ENCODE data around the gene OR51V1. TPM values are rescaled to one million over a fixed set of nuclear protein-coding genes. Genes with fewer than 3 reads are reported as not detected.
"Not testable (repeated sequence)": the region's sequence is repeated elsewhere in the genome, so short reads cannot be mapped to it uniquely, and the experiment has no call there.

Gene OR51V1
- total RNA-seq, 1 donor from 2014 or later = not detected

DNA sequence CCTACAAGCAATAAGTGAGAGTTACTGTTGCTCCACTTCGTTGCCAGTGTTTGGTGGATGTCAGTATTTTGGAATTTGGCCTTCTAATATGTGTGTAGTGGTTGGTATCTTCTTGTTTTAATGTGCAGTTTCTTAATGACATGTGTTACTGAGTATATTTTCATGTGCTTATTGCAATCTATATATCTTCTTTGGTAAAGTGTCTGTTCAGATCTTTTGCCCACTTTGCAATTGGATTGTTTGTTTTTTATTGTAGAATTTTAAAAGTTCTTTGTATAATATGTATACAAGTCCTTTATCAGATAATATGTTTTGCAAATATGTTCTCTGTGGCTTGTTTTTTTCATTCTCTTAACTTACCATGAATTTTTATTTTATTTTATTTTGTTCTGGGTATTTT is 7.7 kb downstream of the OR51V1 start:
- H3K27me3 ChIP-seq (ENCODE audit: low read depth) = no peaks in the 10 kb centered on the region
- no peak overlapping the region for H3K27ac ChIP-seq (replicated peaks)
- intact Hi-C loops (cut with micrococcal nuclease) = no loop called here
- H3K36me3 ChIP-seq = no peaks in the 10 kb centered on the region
- H3K4me1 ChIP-seq = no peaks in the 10 kb centered on the region
- H3K9me3 ChIP-seq (replicated peaks) = peaks cover 26% of the 10 kb centered on the region
- DNase-seq = no peak
- no peak overlapping the region for H3K4me3 ChIP-seq
- TF ChIP-seq, protein P1, sequence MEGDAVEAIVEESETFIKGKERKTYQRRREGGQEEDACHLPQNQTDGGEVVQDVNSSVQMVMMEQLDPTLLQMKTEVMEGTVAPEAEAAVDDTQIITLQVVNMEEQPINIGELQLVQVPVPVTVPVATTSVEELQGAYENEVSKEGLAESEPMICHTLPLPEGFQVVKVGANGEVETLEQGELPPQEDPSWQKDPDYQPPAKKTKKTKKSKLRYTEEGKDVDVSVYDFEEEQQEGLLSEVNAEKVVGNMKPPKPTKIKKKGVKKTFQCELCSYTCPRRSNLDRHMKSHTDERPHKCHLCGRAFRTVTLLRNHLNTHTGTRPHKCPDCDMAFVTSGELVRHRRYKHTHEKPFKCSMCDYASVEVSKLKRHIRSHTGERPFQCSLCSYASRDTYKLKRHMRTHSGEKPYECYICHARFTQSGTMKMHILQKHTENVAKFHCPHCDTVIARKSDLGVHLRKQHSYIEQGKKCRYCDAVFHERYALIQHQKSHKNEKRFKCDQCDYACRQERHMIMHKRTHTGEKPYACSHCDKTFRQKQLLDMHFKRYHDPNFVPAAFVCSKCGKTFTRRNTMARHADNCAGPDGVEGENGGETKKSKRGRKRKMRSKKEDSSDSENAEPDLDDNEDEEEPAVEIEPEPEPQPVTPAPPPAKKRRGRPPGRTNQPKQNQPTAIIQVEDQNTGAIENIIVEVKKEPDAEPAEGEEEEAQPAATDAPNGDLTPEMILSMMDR (IDR thresholded peaks at IDR 0.05; ENCODE audit: borderline replicate concordance) = no peak

DNA sequence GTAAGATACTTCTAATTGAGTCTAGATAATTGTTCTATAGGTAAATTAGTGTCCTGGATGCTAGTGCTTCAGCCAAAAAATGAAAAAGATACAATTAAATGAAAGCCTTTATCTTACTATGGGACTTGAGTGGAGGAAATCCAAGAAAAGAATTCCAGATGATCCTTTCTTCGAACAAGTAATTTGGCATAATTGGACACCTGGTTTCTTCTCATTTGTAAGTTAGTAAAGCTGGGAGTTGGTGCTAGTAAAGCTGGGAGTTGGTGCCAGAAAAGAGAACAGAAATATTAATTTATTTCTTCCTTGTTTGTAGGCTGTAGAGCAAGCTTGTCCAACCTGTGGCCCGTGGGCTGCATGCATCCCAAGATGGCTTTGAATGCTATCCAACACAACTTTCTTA is 12.3 kb downstream of the OR51V1 start:
- H3K9me3 ChIP-seq (replicated peaks) = peaks cover 21% of the 10 kb centered on the region
- H3K36me3 ChIP-seq = no peaks in the 10 kb centered on the region
- H3K27me3 ChIP-seq (ENCODE audit: low read depth) = no peaks in the 10 kb centered on the region
- H3K4me1 ChIP-seq = no peaks in the 10 kb centered on the region
- no peak for DNase-seq
- intact Hi-C loops (cut with micrococcal nuclease) = no loop called here
- no peak overlapping the region for H3K27ac ChIP-seq (replicated peaks)
- TF ChIP-seq, protein P1 (IDR thresholded peaks at IDR 0.05; ENCODE audit: borderline replicate concordance) = no peak
- no peak overlapping the region for H3K4me3 ChIP-seq

DNA sequence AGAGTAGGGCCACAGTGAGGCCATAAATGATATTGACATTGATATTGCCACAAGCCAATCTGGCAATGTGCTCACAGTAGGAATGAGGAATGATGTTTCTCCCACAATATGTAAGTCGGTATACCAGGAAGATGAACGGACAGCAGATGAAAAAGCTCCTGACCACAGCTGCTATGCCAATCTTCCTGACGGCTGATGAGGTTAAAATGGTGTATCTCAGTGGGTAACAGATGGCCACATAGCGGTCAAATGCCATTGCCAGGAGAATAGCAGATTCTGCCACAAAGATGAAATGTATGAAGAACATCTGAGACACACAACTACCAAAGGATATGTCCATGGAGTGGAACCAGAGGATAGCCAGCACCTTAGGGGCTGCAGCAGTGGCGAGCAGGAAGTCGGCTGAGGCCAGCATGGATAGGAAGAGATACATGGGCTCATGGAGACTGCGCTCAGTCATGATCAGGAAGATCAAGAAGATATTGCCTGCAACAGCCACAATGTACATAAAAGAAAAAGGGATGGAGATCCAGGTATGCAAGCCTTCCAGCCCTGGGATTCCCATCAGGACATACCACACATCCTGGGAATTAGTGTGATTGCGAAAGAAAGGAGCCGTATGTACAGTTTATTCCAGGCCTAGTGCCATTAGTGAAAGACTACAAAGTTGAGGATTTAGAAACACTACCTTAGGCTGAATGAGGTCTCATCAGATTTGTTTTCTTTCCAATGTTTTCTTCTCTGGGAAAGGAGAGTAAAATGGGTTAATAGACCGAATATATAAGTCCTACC is 22.2 kb downstream of the OR51V1 start:
- intact Hi-C loops (cut with micrococcal nuclease) = no loop called here
- H3K27ac ChIP-seq (replicated peaks) = no peak overlapping the region

DNA sequence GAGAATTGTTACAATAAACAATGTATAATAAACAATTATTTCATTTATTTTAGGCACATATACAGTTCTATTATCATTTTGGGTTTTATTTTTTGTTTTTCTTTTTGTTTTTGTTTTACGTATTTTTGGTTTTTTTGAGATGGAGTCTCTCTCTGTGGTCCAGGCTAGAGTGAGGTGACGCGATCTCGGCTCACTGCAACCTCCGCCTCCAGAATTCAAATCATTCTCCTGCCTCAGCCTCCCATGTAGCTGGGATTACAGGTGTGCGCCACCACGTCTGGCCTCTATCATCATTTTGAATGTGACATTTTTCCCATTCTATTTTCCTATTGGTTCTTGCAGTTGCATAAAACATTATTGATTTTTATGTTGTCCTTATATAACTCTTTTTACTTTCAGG is 25.5 kb downstream of the OR51V1 start:
- H3K27me3 ChIP-seq (ENCODE audit: low read depth) = no peaks in the 10 kb centered on the region
- no peak for DNase-seq
- TF ChIP-seq, protein P1 (IDR thresholded peaks at IDR 0.05; ENCODE audit: borderline replicate concordance) = no peak
- no peaks in the 10 kb centered on the region for H3K36me3 ChIP-seq
- intact Hi-C loops (cut with micrococcal nuclease) = no loop called here
- H3K27ac ChIP-seq (replicated peaks) = no peak overlapping the region
- H3K4me1 ChIP-seq = no peaks in the 10 kb centered on the region
- no peak overlapping the region for H3K4me3 ChIP-seq
- peaks cover 4% of the 10 kb centered on the region for H3K9me3 ChIP-seq (replicated peaks)

More for the DNA sequence above, 22.2 kb downstream of the OR51V1 start:
- Histone ChIP-seq H3K4me1 (no peaks in the 10 kb centered on the region), H3K4me3 (no peak overlapping the region), H3K9me3 (replicated peaks) (peaks cover 4% of the 10 kb centered on the region), H3K27me3 (ENCODE audit: low read depth) (no peaks in the 10 kb centered on the region), H3K36me3 (no peaks in the 10 kb centered on the region)
- TF ChIP-seq, protein P1 (IDR thresholded peaks at IDR 0.05; ENCODE audit: borderline replicate concordance) = no peak
- DNase-seq = no peak

DNA sequence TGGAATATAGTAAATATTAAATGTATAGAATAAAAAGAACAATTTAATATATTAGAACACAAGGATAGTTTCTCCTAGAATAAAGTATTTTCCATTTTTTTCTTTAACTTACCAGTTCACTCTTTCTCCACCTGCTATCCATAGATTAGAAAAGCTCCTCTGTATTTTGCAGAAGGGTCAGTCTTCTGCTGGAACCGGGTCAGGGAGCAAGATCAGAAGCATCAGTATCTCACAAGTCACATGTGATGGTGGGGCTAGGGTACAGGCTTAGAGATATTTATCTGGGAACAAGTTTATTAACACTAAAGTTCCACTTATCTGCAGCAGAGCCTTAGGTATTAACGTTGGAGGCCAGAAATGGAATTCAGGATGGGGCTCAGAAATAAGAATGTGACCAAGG is 28.6 kb downstream of the OR51V1 start:
- DNase-seq = no peak
- Histone ChIP-seq H3K27me3 (ENCODE audit: low read depth) (no peaks in the 10 kb centered on the region), H3K27ac (replicated peaks) (no peak overlapping the region), H3K4me1 (no peaks in the 10 kb centered on the region), H3K9me3 (replicated peaks) (peaks cover 4% of the 10 kb centered on the region), H3K36me3 (no peaks in the 10 kb centered on the region), H3K4me3 (no peak overlapping the region)
- TF ChIP-seq, protein P1 (IDR thresholded peaks at IDR 0.05; ENCODE audit: borderline replicate concordance) = no peak
- intact Hi-C loops (cut with micrococcal nuclease) = no loop called here

DNA sequence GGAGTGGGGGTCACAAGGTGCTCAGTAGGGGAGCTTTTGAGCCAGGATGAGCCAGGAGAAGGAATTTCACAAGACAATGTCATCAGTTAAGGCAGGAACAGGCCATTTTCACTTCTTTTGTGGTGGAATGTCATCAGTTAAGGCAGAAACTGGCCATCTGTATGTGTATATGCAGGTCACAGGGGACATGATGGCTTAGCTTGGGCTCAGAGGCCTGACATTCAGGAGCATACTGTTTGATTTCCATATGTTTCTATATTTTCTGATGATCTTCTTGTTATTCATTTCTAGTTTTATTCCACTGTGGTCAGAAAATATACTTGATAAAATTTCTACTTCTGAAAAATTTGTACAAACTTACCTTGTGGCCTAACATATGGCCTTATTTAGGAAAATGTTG is 34.6 kb downstream of the OR51V1 start:
- DNase-seq; H3K27me3 ChIP-seq (ENCODE audit: low read depth); H3K36me3 ChIP-seq; H3K4me3 ChIP-seq; H3K27ac ChIP-seq (replicated peaks); H3K9me3 ChIP-seq (replicated peaks); H3K4me1 ChIP-seq; intact Hi-C loops (cut with micrococcal nuclease): not testable (repeated sequence)

DNA sequence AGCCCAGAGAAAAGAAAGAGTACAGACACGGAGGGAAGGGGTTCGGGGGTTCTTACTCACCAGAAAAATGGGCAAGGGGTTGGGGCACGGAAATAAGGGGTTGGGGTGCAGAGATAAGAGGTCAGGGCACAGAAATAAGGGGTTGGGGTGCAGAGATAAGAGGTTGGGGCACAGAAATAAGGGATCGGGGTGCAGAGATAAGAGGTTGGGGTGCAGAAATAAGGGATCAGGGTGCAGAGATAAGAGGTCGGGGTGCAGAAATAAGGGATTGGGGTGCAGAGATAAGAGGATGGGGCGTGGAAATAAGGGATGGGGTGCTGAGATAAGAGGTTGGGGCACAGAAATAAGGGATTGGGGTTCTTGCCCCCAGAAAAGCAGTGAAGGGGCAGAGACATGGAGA is 35.7 kb downstream of the OR51V1 start:
- intact Hi-C loops (cut with micrococcal nuclease); H3K4me3 ChIP-seq; DNase-seq; H3K27me3 ChIP-seq (ENCODE audit: low read depth); H3K36me3 ChIP-seq; H3K4me1 ChIP-seq; H3K27ac ChIP-seq (replicated peaks); H3K9me3 ChIP-seq (replicated peaks): not testable (repeated sequence)

DNA sequence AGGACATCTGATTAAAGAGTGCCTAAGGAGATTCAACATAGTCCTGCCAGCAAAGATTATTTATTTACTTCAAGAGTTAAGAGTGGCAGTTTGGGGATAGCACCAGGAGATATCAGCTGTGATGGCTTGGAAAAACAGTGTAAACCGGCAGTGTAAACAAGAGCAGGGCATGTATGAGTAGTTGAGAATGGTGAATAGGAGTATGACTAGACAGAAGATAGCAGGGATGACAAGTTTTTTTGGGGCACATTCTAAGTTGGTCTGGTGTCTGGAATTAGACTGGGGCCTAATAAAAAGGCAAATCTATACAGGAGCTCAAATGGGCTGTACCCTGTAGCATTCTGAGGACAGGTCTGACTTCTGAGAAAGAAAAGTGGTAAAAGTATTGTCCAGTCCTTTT is 39.4 kb downstream of the OR51V1 start:
- H3K27me3 ChIP-seq (ENCODE audit: low read depth); H3K9me3 ChIP-seq (replicated peaks); H3K4me3 ChIP-seq; H3K27ac ChIP-seq (replicated peaks); H3K4me1 ChIP-seq; H3K36me3 ChIP-seq; intact Hi-C loops (cut with micrococcal nuclease); DNase-seq: not testable (repeated sequence)

DNA sequence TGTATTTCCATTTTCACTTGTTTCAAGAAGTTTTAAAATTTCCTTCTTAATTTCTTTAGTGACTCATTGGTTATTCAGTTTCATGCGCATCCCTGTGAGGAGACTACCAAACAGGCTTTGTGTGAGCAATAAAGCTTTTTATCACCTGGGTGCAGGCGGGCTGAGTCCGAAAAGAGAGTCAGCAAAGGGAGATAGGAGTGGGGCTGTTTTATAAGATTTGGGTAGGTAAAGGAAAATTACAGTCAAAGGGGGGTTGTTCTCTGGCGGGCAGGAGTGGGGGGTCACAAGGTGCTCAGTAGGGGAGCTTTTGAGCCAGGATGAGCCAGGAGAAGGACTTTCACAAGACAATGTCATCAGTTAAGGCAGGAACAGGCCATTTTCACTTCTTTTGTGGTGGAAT is 40.3 kb downstream of the OR51V1 start:
- H3K36me3 ChIP-seq; H3K4me3 ChIP-seq; H3K4me1 ChIP-seq; H3K27me3 ChIP-seq (ENCODE audit: low read depth); H3K9me3 ChIP-seq (replicated peaks); H3K27ac ChIP-seq (replicated peaks); intact Hi-C loops (cut with micrococcal nuclease); DNase-seq: not testable (repeated sequence)

Measured in left ventricle myocardium inferior (tissue), 1 donor.